GM12875 (cell line): ENCODE results near the gene TPP1.

Experiments used
- H3K4me3 ChIP-seq: one replicate; pipeline ENCODE4 v1.5.1; 2011; ENCODE audit warnings: low read depth, low read length, control low read depth
- TF ChIP-seq, protein P1 (sequence below): IDR thresholded peaks from 2 replicates; pipeline ENCODE4 v1.5.1; 2011; ENCODE audit warnings: low read depth, mild to moderate bottlenecking, control low read depth, inconsistent platforms, low read length, moderate library complexity, borderline replicate concordance; ENCODE audit not compliant: insufficient read depth

TPP1 gene

GRCh38 chr11:6567371-6567745 is 51.9 kb downstream of the TPP1 start:
- no peak overlapping the region for H3K4me3 ChIP-seq
- TF ChIP-seq, protein P1, sequence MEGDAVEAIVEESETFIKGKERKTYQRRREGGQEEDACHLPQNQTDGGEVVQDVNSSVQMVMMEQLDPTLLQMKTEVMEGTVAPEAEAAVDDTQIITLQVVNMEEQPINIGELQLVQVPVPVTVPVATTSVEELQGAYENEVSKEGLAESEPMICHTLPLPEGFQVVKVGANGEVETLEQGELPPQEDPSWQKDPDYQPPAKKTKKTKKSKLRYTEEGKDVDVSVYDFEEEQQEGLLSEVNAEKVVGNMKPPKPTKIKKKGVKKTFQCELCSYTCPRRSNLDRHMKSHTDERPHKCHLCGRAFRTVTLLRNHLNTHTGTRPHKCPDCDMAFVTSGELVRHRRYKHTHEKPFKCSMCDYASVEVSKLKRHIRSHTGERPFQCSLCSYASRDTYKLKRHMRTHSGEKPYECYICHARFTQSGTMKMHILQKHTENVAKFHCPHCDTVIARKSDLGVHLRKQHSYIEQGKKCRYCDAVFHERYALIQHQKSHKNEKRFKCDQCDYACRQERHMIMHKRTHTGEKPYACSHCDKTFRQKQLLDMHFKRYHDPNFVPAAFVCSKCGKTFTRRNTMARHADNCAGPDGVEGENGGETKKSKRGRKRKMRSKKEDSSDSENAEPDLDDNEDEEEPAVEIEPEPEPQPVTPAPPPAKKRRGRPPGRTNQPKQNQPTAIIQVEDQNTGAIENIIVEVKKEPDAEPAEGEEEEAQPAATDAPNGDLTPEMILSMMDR: no peak

- no peak overlapping the region for H3K4me3 ChIP-seq
- TF ChIP-seq, protein P1: no peak
Observed at GRCh38 chr11:6566704-6567370, 52.4 kb downstream of the TPP1 start.

- H3K4me3 ChIP-seq: no peak overlapping the region
- TF ChIP-seq, protein P1: no peak
Observed at GRCh38 chr11:6565988-6566703, 53.1 kb downstream of the TPP1 start.

DNA sequence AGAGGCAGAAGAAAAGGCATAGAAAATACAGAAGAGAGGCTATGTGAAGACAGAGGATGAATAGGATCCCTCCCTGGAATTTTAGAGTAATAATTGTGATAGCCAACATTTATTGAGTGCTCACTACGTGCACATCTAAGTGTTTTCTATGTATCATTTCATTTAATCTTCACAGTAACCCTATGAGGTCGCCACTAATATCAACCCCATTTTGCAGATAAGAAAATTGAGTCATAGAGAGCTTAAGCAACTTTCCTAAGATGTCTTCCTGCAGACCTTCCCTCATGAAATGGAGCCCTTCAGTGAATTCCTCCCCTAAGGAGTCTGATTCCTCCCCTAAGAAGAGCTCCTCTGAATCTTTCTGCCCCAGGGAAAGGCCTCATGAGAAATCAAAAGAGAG is 53.9 kb downstream of the TPP1 start:
- TF ChIP-seq, protein P1: no peak
- H3K4me3 ChIP-seq: no peak overlapping the region

- H3K4me3 ChIP-seq: no peak overlapping the region
- TF ChIP-seq, protein P1: no peak
Observed at GRCh38 chr11:6563667-6564066, 55.6 kb downstream of the TPP1 start.

DNA sequence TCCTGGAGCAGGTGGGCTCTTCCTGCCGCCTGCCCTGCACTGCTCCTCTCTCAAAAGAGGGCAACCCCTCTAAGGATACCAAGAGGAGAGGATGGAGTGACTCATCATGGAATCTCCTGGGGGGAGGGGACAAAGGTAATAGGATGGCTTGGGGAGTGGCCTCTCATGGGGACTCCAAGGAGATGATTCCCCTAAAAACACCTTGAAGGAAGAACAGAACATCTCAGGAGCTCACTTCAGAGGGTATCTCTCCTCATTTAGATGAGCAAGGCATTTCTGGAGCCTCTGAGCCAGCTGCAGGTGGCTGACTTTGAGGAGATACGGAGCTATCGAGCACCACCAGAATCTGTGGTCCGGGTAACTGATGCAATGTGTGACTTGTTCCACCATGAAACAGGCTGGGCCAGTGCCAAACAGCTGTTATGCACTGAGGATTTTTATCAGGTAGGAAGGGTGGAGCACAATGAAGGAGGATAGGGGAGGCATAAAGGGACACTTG is 56.1 kb downstream of the TPP1 start:
- TF ChIP-seq, protein P1: no peak
- no peak overlapping the region for H3K4me3 ChIP-seq
